SW480 (cell line): ENCODE data around the gene P2RX4.
"Not testable (repeated sequence)": the region's sequence is repeated elsewhere in the genome, so short reads cannot be mapped to it uniquely, and the experiment has no call there.

Experiments used
- DNase-seq: peaks from one replicate; pipeline ENCODE4 v3.0.0-alpha.2; 2016; ENCODE audit warnings: low spot score

P2RX4 gene

DNA sequence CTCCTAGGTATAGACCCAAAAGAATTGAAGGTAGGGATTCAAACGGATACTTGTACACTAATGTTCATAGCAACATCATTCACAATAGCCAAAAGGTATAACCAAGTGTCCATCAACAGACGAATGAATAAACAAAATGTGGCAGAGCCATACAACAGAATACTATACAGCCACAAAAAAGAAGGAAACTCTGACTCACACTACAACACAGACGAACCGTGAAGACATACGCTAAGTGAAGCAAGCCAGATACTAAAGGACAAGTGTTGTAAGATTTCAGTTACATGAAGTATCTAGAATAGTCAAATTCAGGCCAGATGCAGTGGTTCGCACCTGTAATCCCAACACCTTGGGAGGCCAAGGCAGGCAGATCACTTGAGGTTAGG is 67.4 kb downstream of the P2RX4 start:
- DNase-seq: no peak

DNA sequence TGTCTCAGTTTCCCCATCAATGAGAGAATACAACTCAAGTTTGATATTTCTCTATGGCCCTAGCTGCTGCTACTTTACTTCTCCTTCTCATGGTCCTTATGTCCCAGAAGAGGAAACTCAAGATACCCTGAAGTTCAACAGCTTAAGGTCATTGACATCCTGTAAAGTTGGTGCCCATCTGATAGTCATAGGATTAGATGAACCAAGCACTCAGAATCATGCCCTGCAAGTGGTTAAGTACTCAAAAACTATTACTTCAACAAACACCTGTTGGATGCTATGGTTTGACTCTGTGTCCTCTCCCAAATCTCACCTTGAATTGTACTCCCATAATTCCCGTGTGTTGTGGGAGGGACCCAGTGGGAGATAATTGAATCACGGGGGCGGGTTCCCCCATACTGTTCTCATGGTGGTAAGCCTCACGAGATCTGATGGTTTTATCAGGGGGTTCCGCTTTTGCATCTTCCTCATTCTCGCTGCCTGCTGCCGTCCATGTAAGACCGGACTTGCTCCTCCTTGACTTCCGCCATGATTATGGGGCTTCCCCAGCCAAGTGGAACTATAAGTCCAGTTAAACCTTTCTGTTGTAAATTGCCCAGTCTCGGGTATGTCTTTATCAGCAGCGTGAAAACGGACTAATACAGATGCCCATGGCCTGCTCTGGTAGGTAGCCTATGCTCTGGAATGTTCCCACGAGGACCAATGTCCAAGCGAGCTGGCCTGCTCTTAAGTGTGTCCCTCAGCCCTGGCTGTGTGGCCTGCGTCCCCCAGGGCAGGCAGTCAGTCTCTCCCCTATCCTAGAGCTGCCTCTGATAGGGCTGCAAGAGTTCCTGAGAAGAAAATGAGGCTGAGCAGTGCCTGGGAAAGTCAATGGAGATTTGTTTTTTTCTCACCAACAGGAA is 68.5 kb downstream of the P2RX4 start:
- no peak for DNase-seq

DNA sequence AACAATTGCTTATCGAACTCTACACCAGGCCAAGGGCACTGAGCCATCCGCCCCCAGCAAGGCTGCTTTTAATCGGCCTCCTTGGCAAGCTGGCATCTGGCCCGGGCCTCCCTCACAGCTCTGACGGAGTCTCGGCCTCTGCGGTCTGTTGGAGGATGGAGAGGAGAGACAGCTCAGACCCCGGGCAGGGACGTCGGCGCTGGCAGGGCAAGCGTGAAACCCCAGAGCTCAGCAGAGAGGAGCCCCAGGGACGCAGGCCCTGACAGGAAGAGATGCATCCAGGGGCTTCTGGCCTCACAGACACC is 69.1 kb downstream of the P2RX4 start:
- no peak for DNase-seq

GRCh38 chr12:121279507-121279915 is 69.6 kb downstream of the P2RX4 start:
- no peak for DNase-seq

GRCh38 chr12:121280531-121280930 is 70.6 kb downstream of the P2RX4 start:
- not testable (repeated sequence) for DNase-seq

DNA sequence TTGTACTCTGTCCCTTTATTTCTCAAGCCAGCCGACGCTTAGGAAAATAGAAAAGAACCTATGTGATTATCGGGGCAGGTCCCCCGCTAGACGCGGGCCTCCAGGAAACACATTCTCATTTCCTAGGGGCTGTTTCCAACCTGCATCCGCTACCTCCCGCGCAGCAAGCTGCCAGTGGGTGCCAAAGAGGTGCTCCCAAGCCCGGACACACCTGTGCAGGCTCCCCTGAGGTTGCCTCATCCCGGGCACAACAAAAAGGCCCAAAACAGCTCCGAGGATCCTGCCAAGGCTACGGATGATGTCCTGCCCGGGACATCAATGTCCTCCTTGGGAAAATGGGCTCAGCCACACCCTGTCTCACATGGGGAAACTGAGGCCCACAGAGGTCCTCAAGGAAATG is 71.2 kb downstream of the P2RX4 start:
- not testable (repeated sequence) for DNase-seq

GRCh38 chr12:121282072-121282742 is 72.3 kb downstream of the P2RX4 start:
- DNase-seq: no peak

DNA sequence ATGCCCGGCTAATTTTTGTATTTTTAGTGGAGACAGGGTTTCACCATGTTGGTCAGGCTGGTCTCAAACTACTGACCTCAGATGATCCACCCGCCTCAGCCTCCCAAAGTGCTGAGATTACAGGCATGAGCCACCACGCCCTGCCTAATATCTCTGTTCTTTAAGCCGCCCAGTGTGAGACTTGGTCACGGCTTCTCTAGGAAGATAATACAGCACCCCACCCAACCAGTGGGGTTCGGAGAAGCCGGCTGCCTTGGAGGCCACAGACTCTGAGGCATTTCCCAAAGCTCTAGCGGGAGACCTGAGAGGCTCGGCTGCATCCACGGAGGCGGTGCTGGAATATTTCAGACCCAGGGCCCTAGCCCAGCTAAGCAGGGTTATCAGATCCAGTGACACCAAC is 73.0 kb downstream of the P2RX4 start:
- DNase-seq: not testable (repeated sequence)

GRCh38 chr12:121283388-121283787 is 73.5 kb downstream of the P2RX4 start:
- DNase-seq: no peak
